Measurements from ENCODE around the gene LSP1.
A peak's percentile ranks its signal among the peaks of the same experiment; 100 is the strongest.

The LSP1 gene

DNA sequence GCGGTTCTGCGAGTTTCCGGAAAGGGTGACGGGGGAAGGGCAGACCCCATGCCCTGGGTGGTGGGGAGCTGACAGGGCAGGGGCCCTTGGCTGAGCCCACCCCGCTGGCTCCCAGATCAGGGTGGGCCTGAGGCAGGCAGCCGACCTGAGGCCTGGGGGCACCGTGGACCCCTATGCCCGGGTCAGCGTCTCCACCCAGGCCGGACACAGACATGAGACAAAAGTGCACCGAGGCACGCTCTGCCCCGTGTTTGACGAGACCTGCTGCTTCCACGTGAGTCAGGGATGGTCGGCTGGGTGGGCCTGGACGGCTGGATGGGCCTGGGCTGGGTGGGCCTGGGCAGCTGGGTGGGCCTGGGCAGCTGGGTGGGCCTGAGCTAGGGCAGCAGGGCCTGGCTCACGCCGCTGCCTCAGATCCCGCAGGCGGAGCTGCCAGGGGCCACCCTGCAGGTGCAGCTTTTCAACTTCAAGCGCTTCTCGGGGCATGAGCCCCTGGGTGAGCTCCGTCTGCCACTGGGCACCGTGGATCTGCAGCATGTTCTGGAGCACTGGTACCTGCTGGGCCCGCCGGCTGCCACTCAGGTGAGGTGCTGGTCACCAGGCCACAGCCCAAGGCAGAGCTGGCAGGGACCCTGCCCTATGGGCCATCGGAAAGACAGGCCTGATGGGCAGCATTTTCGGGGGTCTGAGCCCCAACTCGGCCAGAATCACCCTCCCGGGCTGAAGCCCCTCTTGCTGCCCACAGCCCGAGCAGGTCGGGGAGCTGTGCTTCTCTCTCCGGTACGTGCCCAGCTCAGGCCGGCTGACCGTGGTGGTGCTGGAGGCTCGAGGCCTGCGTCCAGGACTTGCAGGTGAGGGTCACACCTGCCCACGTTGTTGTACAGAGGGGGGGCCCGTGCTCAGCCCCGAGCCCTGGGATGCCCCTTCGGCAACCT is 16.6 kb upstream of the LSP1 start:
- no peak for DNase-seq (ENCODE audit: low read depth, low spot score)

DNA sequence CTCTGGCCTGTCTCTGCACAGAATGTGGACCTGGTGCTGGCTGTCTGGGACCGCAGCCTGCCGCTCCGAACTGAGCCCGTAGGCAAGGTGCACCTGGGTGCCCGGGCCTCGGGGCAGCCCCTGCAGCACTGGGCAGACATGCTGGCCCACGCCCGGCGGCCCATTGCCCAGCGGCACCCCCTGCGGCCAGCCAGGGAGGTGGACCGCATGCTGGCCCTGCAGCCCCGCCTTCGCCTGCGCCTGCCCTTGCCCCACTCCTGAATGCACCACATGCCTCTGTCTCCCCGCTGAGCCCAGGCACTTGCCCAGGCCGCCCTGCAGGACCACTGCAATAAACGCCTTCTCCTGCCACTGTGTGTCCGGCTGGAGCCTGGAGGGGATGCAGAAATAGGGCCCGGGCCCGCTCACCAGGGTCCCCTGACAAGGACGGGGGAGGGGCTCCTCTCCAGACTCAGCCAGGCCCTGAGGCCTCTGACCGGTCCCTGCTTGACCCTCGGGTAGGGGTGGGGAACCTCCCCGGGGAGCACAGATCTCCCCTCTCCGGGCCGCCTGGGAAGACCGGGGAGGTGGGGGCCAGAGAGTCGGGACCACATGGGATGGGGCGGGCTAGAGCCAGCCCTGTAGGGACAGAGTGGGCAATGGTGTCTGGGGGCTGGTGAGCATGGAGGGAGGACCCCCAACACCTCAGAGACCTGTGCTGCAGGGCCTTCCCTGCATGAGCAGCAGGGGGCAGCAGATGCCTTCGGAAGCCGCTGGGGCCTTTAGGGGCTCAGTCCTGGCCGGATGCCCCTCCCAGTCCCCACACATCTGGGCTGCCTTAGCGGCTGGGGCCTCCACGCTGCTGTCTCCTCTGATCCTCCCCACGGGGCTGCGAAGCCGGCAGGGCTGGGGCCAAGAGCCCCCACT is 15.5 kb upstream of the LSP1 start:
- DNase-seq (ENCODE audit: low read depth, low spot score), result peak; percentile 73

- DNase-seq (ENCODE audit: low read depth, low spot score), result no peak
Measured at GRCh38 chr11:1838077-1838425, 14.8 kb upstream of the LSP1 start.

- DNase-seq (ENCODE audit: low read depth, low spot score), result no peak
Measured at GRCh38 chr11:1838426-1839144, 14.3 kb upstream of the LSP1 start, which contains the start of gene TNNI2. TSS of gene TNNI2 (plus strand) at chr11:1838981. CDS start at chr11:1839697, 716 bp downstream.

DNA sequence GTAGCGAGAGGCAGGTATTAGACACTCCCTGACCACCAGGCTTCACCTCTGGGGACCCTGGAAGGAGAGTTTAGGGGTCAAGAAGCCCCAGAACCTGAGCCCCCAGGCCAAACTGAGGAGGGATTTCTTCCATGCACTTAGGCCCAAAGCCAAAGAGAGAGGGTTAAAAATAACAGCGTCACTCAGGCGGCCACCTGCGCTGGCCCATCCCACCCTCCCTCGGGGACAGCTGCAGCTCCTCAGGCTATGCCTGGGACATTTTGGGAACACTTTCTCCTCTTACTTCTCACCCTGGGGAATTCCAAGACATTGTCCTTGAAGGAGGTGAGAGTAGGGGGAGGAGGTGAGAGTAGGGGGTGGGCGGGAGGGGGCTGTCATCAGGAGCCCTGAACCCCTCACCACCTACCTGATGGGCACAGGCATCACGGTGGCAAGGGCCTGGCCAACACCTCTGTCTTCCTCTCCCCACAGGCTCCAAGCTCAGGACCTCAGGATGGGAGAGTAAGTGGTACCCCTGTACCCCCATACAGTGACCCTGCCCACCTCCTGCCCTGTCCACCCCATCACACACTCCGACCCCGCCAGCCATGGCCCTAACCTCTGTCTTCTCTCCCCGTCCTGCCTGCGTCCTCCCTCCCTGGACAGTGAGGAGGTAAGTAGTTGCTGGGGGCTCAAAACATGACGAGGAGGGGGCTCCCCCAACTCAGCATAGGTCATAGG is 13.5 kb upstream of the LSP1 start:
- no peak for DNase-seq (ENCODE audit: low read depth, low spot score)

DNA sequence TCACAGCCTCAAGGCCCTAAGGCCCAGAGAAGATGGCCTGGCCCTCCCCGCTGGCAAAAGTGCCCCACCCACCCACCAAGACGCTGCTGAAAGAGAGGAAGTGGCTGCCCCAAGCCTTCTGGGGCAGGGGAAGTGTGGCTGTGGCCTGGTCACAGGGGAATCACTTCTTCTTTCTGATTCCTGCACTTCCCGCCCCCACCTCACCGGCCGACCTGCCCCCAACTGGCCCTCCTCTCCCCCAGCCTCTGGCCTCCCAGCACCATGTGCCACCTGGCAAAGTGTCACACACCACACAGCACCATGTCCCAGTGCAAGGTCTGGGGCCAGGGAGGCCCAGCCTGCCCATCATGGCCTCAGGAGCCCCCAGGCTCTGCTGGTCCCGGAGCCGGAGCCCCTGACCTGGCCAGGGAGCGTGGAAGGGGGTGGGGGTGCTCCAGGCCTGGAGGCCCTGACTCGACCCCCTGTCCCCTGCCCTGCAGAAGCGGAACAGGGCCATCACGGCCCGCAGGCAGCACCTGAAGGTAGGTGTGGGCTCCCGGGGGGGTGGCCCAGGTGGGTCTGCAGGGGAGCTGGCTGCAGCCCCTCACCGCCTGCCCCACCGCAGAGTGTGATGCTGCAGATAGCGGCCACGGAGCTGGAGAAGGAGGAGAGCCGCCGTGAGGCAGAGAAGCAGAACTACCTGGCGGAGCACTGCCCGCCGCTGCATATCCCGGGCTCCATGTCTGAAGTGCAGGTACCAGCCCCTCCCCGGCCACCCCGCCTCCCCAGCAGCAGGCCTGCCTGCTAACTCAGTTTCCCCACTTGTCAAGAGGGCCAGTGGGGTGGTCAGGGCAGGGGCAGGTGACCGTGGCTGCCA is 12.7 kb upstream of the LSP1 start:
- DNase-seq (ENCODE audit: low read depth, low spot score), result no peak

DNA sequence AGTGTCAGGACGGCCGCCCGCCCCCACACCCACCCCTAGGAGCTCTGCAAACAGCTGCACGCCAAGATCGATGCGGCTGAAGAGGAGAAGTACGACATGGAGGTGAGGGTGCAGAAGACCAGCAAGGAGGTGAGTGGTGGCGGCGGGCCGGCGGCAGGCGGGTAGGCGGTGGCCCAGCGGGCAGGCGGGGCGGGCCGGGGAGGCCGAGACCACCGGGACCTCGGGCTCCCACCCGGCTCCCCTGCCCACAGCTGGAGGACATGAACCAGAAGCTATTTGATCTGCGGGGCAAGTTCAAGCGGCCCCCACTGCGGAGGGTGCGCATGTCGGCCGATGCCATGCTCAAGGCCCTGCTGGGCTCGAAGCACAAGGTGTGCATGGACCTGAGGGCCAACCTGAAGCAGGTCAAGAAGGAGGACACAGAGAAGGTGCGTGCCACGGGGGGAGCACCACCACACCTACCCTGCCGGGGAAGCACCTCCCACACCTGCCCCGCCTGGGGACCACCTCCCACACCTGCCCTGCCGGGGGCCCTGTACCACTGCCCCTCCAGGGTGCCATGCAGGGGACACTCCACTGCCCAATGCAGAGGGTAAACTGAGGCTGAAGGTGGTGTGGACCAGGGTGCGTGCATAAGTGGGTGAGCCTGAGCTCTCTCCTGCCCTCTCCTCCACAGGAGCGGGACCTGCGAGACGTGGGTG is 12.0 kb upstream of the LSP1 start:
- DNase-seq (ENCODE audit: low read depth, low spot score), result no peak

DNA sequence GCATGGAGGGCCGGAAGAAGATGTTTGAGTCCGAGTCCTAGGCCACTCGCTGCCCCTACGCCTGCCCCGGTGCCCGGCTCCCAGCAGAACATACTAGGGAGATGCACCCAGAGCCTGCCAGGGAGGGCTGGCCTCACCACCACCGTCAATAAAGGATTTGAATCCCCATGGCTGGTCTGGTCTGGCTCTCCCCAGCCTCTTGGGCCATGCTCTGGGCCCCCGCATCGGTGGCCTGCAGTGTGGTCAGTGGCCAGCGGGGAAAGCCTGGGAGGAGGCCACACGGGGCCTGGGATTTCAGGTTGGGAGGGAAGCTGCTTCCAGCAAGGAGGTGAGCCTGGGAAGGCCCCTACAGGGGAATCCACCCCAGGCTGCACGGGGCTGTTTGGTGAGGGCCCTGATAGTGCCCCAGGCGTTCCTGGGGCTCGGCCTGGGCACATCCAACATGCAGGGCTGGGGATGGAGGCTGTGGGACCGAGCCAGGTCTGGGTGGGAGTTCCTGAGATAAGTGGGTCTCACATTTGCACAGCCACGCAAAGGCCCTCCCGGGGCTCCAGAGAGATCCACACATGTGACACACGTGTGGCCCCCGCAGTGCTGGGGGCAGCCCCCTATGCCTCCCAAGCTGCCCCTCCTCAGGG is 11.3 kb upstream of the LSP1 start:
- no peak for DNase-seq (ENCODE audit: low read depth, low spot score)

DNA sequence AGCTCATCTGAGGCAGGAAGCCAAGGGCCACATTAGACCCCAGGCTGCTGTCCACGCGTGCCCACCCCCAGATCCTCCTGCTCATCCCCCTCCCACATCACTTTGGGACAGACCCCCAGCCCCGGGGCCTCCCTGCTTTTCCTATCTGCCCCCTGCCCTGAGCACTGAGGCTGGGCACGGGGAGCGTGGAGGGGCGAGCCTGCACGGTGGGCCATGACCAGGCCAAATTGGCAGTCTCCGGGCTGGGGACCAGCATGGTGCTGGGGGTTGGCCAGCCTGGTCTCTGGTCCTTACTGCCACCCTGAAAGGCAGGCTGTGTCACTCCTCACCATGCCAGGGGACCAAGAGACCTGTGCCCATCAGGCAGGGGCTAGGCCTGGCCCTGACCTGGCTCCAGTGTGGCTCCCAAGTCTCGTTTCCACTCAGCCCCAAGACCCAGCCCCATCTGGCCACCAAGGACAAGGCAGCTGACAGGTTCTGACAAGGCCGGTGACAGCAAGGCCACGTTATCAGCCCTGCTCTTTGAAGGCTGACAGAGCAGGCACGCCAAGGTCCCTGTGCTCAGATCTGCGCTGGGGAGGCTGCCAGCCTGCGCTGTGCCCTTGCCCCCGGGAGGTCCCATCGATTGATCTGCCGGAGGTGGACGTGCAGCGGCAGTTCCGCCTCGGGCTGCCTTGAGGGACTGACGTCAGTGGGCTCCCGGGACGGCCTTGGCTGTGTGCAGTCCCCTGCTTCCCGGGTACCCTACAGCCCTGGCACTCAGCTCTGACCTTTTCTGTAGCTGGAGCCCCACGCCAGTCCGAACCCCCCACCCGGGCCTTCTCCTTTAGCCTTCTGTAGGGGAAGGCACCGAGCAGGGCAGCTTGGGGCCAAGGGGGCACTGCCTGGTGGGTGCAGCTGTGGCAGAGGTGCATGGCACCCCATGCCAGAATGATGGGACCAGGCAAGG is 10.5 kb upstream of the LSP1 start:
- DNase-seq (ENCODE audit: low read depth, low spot score), result no peak

DNA sequence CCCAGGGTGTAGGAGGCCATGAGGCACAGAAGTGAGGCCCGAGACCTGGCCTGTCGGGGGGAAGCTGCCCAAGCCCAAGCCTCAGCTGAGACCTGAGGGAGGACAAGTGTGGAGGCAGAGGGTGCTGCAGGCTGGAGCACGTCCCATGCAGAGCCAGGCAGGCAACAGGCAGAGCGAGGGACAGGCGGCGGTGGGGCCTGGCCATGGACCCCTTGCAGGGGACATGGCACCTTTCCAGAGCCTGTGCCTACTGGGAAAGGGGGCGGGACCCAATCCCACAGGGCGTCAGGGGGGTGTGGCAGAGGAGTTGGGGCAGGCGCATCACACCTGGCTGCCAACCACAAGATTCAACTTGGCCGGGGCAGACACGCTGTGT is 9.8 kb upstream of the LSP1 start:
- DNase-seq (ENCODE audit: low read depth, low spot score), result no peak

DNA sequence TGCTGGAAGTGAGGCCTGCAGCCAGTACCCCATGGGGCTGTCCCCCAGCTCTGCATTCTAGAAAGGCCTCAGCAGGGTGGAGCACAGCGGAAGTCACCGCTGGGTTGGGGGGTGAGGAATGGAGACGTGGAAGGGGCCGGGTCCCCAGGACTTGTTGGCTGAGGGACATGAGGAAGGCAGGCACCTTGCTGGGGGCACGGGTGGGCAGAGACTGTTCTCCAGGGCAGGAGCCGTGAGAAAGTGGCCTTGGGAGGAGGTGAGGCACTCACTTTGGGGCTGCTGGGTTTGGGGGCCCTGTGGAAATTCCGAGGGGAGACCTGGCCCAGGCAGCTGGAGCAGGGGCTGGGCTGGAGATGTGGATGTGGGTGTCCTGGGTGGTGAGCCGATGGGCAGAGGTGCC is 9.1 kb upstream of the LSP1 start:
- no peak for DNase-seq (ENCODE audit: low read depth, low spot score)

DNA sequence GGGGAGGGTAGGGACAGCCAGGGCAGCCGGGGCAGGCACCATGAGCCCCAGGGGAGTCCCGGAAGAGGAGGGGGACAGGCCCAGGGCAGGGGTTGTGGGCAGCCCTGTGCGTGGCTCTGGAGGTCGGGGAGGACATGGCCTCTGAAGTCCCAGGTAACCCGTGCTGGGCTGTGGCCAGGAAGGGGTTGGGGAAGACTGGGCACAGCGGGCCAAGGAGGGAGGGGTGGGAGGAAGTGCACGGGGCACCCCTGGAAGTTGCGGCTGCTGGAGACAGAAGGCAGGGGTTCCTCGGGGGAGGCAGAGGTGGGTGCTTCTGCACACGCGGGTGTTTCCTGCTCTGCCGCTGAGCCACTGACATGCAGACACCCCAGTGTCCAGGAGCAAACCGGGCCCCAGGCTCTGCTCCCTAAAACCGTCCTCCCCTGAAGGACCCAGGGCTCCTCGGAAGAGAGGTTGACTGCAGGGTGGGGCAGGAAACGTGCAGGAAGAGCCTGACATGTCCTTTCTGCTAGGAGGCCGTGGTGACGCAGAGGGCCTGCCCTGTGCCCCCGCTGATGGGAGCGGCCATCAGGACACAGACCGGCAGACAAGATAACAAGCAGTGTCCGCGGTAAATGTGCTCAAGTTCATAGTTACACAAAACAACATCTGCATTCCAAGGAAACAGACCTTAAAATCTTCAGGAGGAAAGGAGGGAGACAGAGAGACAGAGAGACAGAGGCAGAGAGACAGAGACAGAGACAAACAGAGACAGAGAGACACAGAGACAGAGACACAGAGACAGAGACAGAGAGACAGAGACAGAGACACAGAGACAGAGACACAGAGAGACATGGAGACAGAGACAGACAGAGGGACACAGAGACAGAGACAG is 8.4 kb upstream of the LSP1 start:
- no peak for DNase-seq (ENCODE audit: low read depth, low spot score)

DNA sequence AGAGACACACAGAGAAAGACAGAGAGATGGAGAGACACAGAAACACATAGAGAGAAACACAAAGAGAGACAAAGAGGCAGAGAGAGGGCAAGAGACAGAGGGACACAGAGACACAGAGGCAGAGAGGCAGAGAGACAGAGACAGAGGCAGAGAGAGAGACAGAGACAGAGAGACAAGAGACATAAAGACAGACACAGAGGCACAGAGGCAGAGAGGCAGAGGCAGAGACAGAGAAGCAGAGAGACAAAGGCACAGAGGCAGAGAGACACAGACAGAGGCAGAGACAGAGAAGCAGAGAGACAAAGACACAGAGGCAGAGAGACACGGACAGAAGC is 7.8 kb upstream of the LSP1 start:
- DNase-seq (ENCODE audit: low read depth, low spot score), result no peak

DNA sequence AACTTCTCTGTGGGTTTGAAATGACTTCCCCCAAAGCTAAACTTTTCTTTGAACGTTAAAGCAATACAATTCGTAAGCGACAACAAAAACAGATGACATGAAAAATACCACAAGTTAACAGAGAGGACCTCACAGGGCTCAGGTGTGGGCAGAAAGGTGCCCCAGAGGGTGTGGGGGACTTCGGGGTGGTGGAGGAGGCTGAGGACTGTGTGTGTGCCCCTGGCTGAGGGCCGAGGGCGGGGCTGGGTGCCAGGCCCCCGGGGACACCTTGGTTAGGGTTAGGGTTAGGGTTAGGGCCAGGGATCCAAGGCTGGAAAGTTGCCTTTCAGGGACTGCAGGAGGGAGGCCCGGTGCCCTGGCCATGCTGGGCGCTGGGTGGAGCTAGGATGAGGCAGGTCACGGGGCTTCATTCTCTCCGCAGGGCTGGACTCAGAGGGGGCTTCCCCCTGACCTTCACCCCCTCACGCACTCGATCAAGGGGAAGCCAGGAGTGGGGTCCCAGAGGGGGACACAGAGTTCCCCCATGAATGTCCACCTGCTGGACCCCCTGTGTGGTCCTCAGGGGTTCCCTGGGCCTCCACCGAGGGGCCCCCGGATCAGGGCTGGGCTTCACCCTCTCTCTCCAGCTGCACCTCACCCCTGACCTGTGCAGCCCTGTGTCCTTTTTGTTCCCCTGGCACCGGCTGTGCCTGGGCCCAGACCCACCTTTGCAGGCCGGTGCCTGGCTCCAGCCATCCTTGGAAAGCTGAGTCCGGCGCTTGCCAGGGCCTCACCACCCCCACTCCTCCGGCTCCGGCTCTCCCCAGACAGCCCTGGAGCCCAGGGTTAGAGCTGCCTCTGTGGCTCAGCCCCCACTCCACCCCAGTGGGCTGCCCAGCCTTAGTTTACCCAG is 7.1 kb upstream of the LSP1 start:
- DNase-seq (ENCODE audit: low read depth, low spot score), result no peak

GRCh38 chr11:1846453-1846932 is 6.4 kb upstream of the LSP1 start:
- no peak for DNase-seq (ENCODE audit: low read depth, low spot score)

All from ELF-1 (cell line).